A549 treated with AZD9567 at 1 μM for 4 hours (cell line): ENCODE results near the gene RFT1. TPM values are rescaled to one million over a fixed set of nuclear protein-coding genes. Genes with fewer than 3 reads are reported as not detected.

ENCODE experiments used
- total RNA-seq: library from RNA; stranded (reverse); fragments of 200-300 nt; extraction: Qiagen RNA extraction; gene quantifications from 5 replicates; pipeline ENCODE4 v1.2.3, GENCODE V29; 2022; ENCODE audit not compliant: insufficient read depth

RFT1 gene
- total RNA-seq, result 27.6 to 36.4 TPM (median 29.4 TPM) in 5 replicates

GRCh38 chr3:53130179-53131061 lies at the start of gene RFT1:
TSS of gene RFT1 (minus strand) at chr3:53130435. CDS start at chr3:53130400, 35 bp downstream.

GRCh38 chr3:53160660-53161449 lies 30.6 kb upstream of the RFT1 start, which contains the start of gene PRKCD:
TSS of gene PRKCD (plus strand) at chr3:53161209. CDS start at chr3:53178423, 17,214 bp downstream.

GRCh38 chr3:53045518-53046170 lies 84.6 kb downstream of the RFT1 start, which contains the start of gene SFMBT1:
TSS of gene SFMBT1 (minus strand) at chr3:53046073. CDS start at chr3:52969128, 76,945 bp downstream.

Other genes starting within 250 kb of the RFT1 start
- 6.8 to 11.6 TPM (median 8.2 TPM) in 5 replicates for gene STIMATE, start 232.9 kb downstream of the RFT1 start, total RNA-seq
- 5.2 to 8.2 TPM (median 7.5 TPM) in 5 replicates for gene SFMBT1, start 84.4 kb downstream of the RFT1 start, total RNA-seq
- 27.6 to 41.7 TPM (median 39.2 TPM) in 5 replicates for gene PRKCD, start 30.8 kb upstream of the RFT1 start, total RNA-seq
- gene TKT, start 125.6 kb upstream of the RFT1 start, total RNA-seq, result 1,539 to 2,027 TPM (median 1,948 TPM) in 5 replicates
- 6.3 to 8.1 TPM (median 7.4 TPM) in 5 replicates for gene DCP1A, start 217.1 kb upstream of the RFT1 start, total RNA-seq